Body of pancreas (tissue), 4 donors: ENCODE data around the gene HES5.

ENCODE experiments used
- POLR2A ChIP-seq, 3 donors: fragments of 450-650 bp; IDR thresholded peaks; one replicate each; pipeline ENCODE4 v1.6.1; 2016; ENCODE audit warnings: antibody characterized with exemption in 3 of 3, mild to moderate bottlenecking in 2 of 3
- TF ChIP-seq, protein P1 (sequence below), 7 experiments: fragments of 450-650 bp in 4 of 7; fragments of 200-600 bp in 3 of 7; sonication (generic) in 3 of 7; IDR thresholded peaks; one replicate each; pipeline ENCODE4 v1.5.1; 2016 to 2019; ENCODE audit warnings: antibody characterized with exemption in 7 of 7

DNA sequence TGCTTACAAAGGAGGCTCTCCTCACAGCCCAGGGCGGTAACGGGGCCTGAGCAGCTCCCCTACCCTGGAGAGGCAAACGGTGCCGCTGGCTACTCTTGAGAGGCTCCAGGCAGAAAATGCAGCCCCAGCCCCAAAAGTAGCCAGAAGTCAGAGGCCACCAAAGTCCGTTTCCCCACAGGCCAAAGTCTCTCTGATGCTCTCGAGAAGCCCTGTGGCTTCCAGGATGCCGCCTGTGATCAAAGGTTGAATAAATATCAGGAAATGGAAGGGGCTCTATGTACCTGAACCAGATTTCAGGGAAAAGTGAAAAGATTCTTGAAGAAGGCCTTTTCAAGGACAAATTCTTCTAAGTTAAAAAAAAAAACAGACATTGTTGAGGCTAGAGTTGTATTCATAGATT lies 7.8 kb downstream of the HES5 start:
- no peak for TF ChIP-seq POLR2A (IDR thresholded peaks at IDR 0.05)
- TF ChIP-seq, protein P1, sequence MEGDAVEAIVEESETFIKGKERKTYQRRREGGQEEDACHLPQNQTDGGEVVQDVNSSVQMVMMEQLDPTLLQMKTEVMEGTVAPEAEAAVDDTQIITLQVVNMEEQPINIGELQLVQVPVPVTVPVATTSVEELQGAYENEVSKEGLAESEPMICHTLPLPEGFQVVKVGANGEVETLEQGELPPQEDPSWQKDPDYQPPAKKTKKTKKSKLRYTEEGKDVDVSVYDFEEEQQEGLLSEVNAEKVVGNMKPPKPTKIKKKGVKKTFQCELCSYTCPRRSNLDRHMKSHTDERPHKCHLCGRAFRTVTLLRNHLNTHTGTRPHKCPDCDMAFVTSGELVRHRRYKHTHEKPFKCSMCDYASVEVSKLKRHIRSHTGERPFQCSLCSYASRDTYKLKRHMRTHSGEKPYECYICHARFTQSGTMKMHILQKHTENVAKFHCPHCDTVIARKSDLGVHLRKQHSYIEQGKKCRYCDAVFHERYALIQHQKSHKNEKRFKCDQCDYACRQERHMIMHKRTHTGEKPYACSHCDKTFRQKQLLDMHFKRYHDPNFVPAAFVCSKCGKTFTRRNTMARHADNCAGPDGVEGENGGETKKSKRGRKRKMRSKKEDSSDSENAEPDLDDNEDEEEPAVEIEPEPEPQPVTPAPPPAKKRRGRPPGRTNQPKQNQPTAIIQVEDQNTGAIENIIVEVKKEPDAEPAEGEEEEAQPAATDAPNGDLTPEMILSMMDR (IDR thresholded peaks at IDR 0.05) = no peak
